GM23338 (cell line): Measurements from ENCODE around the gene ATF7IP. TPM values are rescaled to one million over a fixed set of nuclear protein-coding genes. Genes with fewer than 3 reads are reported as not detected.

ENCODE experiments used
- ATAC-seq: fragments of 200-7000 bp; cut with Tn5 transposase; 3 replicates; pipeline ENCODE4 v1.9.1; 2020
- DNase-seq: peaks from one replicate; pipeline ENCODE4 v3.0.0-alpha.2; 2015; ENCODE audit warnings: low spot score
- H2AFZ ChIP-seq: fragments of 200-600 bp; sonication (generic); 2 replicates; pipeline ENCODE4 v1.8.0; 2016; ENCODE audit warnings: antibody characterized with exemption, mild to moderate bottlenecking, moderate library complexity
- H3F3A ChIP-seq: fragments of 200-600 bp; sonication (generic); replicated peaks from 2 replicates; pipeline ENCODE4 v1.8.0; 2017; ENCODE audit warnings: antibody characterized with exemption, mixed run types, low read depth
- H3K27ac ChIP-seq: fragments of 200-600 bp; sonication (generic); 2 replicates; pipeline ENCODE4 v1.6.1; 2016; ENCODE audit warnings: low read depth
- H3K27me3 ChIP-seq: fragments of 200-600 bp; sonication (generic); 2 replicates; pipeline ENCODE4 v1.8.0; 2016; ENCODE audit warnings: mild to moderate bottlenecking, mixed run types, moderate library complexity; ENCODE audit not compliant: insufficient read depth
- H3K36me3 ChIP-seq: fragments of 200-600 bp; sonication (generic); 2 replicates; pipeline ENCODE4 v1.8.0; 2016; ENCODE audit warnings: mild to moderate bottlenecking; ENCODE audit not compliant: insufficient read depth
- H3K4me1 ChIP-seq: fragments of 200-600 bp; sonication (generic); 2 replicates; pipeline ENCODE4 v1.8.0; 2016; ENCODE audit warnings: mild to moderate bottlenecking, moderate library complexity; ENCODE audit not compliant: insufficient read depth
- H3K4me2 ChIP-seq: fragments of 200-600 bp; sonication (generic); 2 replicates; pipeline ENCODE4 v1.7.1; 2017; ENCODE audit warnings: mixed run types
- H3K4me3 ChIP-seq: fragments of 200-600 bp; sonication (generic); 2 replicates; pipeline ENCODE4 v1.6.1; 2016; ENCODE audit warnings: mixed run types
- H3K79me2 ChIP-seq: fragments of 200-600 bp; sonication (generic); replicated peaks from 2 replicates; pipeline ENCODE4 v1.8.0; 2017; ENCODE audit warnings: mild to moderate bottlenecking; ENCODE audit not compliant: insufficient read depth
- H3K9me2 ChIP-seq: fragments of 200-600 bp; sonication (generic); 2 replicates; pipeline ENCODE4 v1.8.0; 2017; ENCODE audit not compliant: insufficient read depth
- H4K20me1 ChIP-seq: fragments of 200-600 bp; sonication (generic); replicated peaks from 2 replicates; pipeline ENCODE4 v1.8.0; 2017; ENCODE audit warnings: mild to moderate bottlenecking; ENCODE audit not compliant: insufficient read depth
- H3K27ac Mint-ChIP-seq: 2 replicates; pipeline ENCODE4 v1.8.0; 2020; ENCODE audit warnings: inconsistent platforms, mild to moderate bottlenecking, moderate library complexity, mixed read lengths
- H3K27me3 Mint-ChIP-seq: 3 replicates; pipeline ENCODE4 v1.8.0; 2022; ENCODE audit warnings: low read depth, mild to moderate bottlenecking, moderate library complexity, mixed read lengths, inconsistent platforms; ENCODE audit not compliant: insufficient read depth, poor library complexity
- H3K36me3 Mint-ChIP-seq: 3 replicates; pipeline ENCODE4 v1.8.0; 2021; ENCODE audit warnings: low read depth, mild to moderate bottlenecking, inconsistent platforms, moderate library complexity, mixed read lengths
- H3K4me1 Mint-ChIP-seq: 3 replicates; pipeline ENCODE4 v1.8.0; 2020; ENCODE audit warnings: mild to moderate bottlenecking, inconsistent platforms, mixed read lengths
- H3K4me3 Mint-ChIP-seq: 3 replicates; pipeline ENCODE4 v1.8.0; 2021; ENCODE audit warnings: moderate library complexity, mild to moderate bottlenecking, inconsistent platforms, mixed read lengths
- H3K9me3 Mint-ChIP-seq: 3 replicates; pipeline ENCODE4 v1.8.0; 2020; ENCODE audit warnings: moderate library complexity, mild to moderate bottlenecking, inconsistent platforms, mixed read lengths
- CREB1 ChIP-seq: fragments of 250-450 bp; sonication (Bioruptor Pico); IDR thresholded peaks from 2 replicates; pipeline ENCODE4 v1.5.0; 2020; ENCODE audit warnings: low read depth, mild to moderate bottlenecking, moderate library complexity
- CTCF ChIP-seq, 2 experiments: fragments of 200-600 bp in 1 of 2; sonication (generic) in 1 of 2; conservative IDR thresholded peaks; 2 replicates each; pipeline versions ENCODE4 v1.5.1 to v1.6.1; 2016 to 2017; ENCODE audit warnings: antibody characterized with exemption in 2 of 2, low read depth in 2 of 2, mild to moderate bottlenecking in 2 of 2, moderate library complexity in 1 of 2
- EZH2 ChIP-seq: fragments of 200-600 bp; sonication (generic); IDR thresholded peaks from one replicate; pipeline ENCODE4 v1.8.0; 2017; ENCODE audit warnings: antibody characterized with exemption, mild to moderate bottlenecking, low read depth; ENCODE audit not compliant: unreplicated experiment
- ZNF114 ChIP-seq: fragments of 250-450 bp; sonication (Bioruptor Pico); IDR thresholded peaks from 2 replicates; pipeline ENCODE4 v1.5.0; 2020; ENCODE audit warnings: mild to moderate bottlenecking, moderate library complexity
- polyA plus RNA-seq: library from polyadenylated mRNA; unstranded; fragments of >200 nt; fragmentation: Nextera tagmentation; extraction: Ambion mirVana; gene quantifications from 2 replicates; pipeline ENCODE4 v1.2.1, GENCODE V29; 2016
- total RNA-seq: library from RNA; depleted of rRNA; stranded (reverse); fragments of >200 nt; shearing (Covaris generic); gene quantifications from 2 replicates; pipeline ENCODE4 v1.2.3, GENCODE V29; 2014
- TF ChIP-seq, protein P1 (sequence below): fragments of 250-450 bp; sonication (Bioruptor Pico); IDR thresholded peaks from 2 replicates; pipeline ENCODE4 v1.5.0; 2020; ENCODE audit warnings: mild to moderate bottlenecking, moderate library complexity

ATF7IP gene
- total and polyA plus RNA-seq, 2 experiments from 2014 or later: 76.4 to 118 TPM

GRCh38 chr12:14435627-14436026, 70.1 kb downstream of the ATF7IP start:
- H3K27ac ChIP-seq: no peak overlapping the region
- H3K9me2 ChIP-seq: no peaks in the 10 kb centered on the region
- DNase-seq (no peak), ATAC-seq (no peak)
- H3K9me3 Mint-ChIP-seq: no peaks in the 10 kb centered on the region
- H3K4me1 ChIP-seq: peaks cover 8% of the 10 kb centered on the region; the same call in 1 of the 2 replicates
- no peak overlapping the region for H3K4me3 Mint-ChIP-seq
- H3K36me3 ChIP-seq: peaks cover 43% of the 10 kb centered on the region
- H4K20me1 ChIP-seq: peaks cover 19% of the 10 kb centered on the region
- TF ChIP-seq CREB1: no peak
- no peak for TF ChIP-seq EZH2
- TF ChIP-seq, protein P1, sequence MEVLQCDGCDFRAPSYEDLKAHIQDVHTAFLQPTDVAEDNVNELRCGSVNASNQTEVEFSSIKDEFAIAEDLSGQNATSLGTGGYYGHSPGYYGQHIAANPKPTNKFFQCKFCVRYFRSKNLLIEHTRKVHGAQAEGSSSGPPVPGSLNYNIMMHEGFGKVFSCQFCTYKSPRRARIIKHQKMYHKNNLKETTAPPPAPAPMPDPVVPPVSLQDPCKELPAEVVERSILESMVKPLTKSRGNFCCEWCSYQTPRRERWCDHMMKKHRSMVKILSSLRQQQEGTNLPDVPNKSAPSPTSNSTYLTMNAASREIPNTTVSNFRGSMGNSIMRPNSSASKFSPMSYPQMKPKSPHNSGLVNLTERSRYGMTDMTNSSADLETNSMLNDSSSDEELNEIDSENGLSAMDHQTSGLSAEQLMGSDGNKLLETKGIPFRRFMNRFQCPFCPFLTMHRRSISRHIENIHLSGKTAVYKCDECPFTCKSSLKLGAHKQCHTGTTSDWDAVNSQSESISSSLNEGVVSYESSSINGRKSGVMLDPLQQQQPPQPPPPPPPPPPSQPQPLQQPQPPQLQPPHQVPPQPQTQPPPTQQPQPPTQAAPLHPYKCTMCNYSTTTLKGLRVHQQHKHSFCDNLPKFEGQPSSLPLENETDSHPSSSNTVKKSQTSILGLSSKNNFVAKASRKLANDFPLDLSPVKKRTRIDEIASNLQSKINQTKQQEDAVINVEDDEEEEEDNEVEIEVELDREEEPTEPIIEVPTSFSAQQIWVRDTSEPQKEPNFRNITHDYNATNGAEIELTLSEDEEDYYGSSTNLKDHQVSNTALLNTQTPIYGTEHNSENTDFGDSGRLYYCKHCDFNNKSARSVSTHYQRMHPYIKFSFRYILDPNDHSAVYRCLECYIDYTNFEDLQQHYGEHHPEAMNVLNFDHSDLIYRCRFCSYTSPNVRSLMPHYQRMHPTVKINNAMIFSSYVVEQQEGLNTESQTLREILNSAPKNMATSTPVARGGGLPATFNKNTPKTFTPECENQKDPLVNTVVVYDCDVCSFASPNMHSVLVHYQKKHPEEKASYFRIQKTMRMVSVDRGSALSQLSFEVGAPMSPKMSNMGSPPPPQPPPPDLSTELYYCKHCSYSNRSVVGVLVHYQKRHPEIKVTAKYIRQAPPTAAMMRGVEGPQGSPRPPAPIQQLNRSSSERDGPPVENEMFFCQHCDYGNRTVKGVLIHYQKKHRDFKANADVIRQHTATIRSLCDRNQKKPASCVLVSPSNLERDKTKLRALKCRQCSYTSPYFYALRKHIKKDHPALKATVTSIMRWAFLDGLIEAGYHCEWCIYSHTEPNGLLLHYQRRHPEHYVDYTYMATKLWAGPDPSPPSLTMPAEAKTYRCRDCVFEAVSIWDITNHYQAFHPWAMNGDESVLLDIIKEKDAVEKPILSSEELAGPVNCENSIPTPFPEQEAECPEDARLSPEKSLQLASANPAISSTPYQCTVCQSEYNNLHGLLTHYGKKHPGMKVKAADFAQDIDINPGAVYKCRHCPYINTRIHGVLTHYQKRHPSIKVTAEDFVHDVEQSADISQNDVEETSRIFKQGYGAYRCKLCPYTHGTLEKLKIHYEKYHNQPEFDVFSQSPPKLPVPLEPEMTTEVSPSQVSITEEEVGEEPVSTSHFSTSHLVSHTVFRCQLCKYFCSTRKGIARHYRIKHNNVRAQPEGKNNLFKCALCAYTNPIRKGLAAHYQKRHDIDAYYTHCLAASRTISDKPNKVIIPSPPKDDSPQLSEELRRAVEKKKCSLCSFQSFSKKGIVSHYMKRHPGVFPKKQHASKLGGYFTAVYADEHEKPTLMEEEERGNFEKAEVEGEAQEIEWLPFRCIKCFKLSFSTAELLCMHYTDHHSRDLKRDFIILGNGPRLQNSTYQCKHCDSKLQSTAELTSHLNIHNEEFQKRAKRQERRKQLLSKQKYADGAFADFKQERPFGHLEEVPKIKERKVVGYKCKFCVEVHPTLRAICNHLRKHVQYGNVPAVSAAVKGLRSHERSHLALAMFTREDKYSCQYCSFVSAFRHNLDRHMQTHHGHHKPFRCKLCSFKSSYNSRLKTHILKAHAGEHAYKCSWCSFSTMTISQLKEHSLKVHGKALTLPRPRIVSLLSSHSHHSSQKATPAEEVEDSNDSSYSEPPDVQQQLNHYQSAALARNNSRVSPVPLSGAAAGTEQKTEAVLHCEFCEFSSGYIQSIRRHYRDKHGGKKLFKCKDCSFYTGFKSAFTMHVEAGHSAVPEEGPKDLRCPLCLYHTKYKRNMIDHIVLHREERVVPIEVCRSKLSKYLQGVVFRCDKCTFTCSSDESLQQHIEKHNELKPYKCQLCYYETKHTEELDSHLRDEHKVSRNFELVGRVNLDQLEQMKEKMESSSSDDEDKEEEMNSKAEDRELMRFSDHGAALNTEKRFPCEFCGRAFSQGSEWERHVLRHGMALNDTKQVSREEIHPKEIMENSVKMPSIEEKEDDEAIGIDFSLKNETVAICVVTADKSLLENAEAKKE (CRISPR knock-in tag): no peak
- TF ChIP-seq ZNF114 (CRISPR knock-in tag): no peak
- no peak for TF ChIP-seq CTCF (conservative IDR thresholded peaks at IDR 0.05; ENCODE audit: low read depth in 2 of 2)
- 0 out of 2 replicates have a peak, but pooled peaks cover 3% of the 10 kb centered on the region for H3F3A ChIP-seq
- H3K4me2 ChIP-seq: no peak overlapping the region
- H2AFZ ChIP-seq: no peak overlapping the region
- no peaks in the 10 kb centered on the region for H3K27me3 ChIP-seq
- peaks cover 74% of the 10 kb centered on the region for H3K79me2 ChIP-seq
- peaks cover 10% of the 10 kb centered on the region for H3K4me1 Mint-ChIP-seq
- H3K27me3 Mint-ChIP-seq: peaks cover 1% of the 10 kb centered on the region
- peaks cover 51% of the 10 kb centered on the region for H3K36me3 Mint-ChIP-seq
- no peak overlapping the region for H3K27ac Mint-ChIP-seq
- no peak overlapping the region for H3K4me3 ChIP-seq
